ENCODE measurements around the gene ETV3L. TPM values are rescaled to one million over a fixed set of nuclear protein-coding genes. Genes with fewer than 3 reads are reported as not detected.

ETV3L gene
- total RNA-seq, 1 experiment from 2014 or later, result not detected

- Histone ChIP-seq H3K27ac (no peak overlapping the region), H3K9me3 (replicated peaks) (no peaks in the 10 kb centered on the region), H3K36me3 (0 out of 2 replicates have a peak, but pooled peaks cover 4% of the 10 kb centered on the region), H3K4me3 (no peak overlapping the region), H3K4me1 (replicated peaks) (no peaks in the 10 kb centered on the region), H3K27me3 (replicated peaks) (no peaks in the 10 kb centered on the region; the same call in 1 of the 2 replicates)
- DNase-seq (ENCODE audit: low read depth in 1 of 2, low spot score in 2 of 2), result no peak
Observed at GRCh38 chr1:157116737-157117103, 17.1 kb upstream of the ETV3L start.

GRCh38 chr1:157115851-157116736 lies 16.5 kb upstream of the ETV3L start:
- no peaks in the 10 kb centered on the region for H3K9me3 ChIP-seq (replicated peaks)
- no peaks in the 10 kb centered on the region; the same call in 1 of the 2 replicates for H3K27me3 ChIP-seq (replicated peaks)
- DNase-seq (ENCODE audit: low read depth in 1 of 2, low spot score in 2 of 2), result peak in 1 of 2 experiments; percentile 32
- no peak overlapping the region for H3K4me3 ChIP-seq
- no peaks in the 10 kb centered on the region for H3K36me3 ChIP-seq
- no peak overlapping the region for H3K27ac ChIP-seq
- no peaks in the 10 kb centered on the region for H3K4me1 ChIP-seq (replicated peaks)

- peak in 1 of 2 experiments; percentile 31 for DNase-seq (ENCODE audit: low read depth in 1 of 2, low spot score in 2 of 2)
- no peaks in the 10 kb centered on the region for H3K4me1 ChIP-seq (replicated peaks)
- no peak overlapping the region for H3K4me3 ChIP-seq
- H3K36me3 ChIP-seq, result no peaks in the 10 kb centered on the region
- H3K27me3 ChIP-seq (replicated peaks), result no peaks in the 10 kb centered on the region; the same call in 1 of the 2 replicates
- no peak overlapping the region for H3K27ac ChIP-seq
- no peaks in the 10 kb centered on the region for H3K9me3 ChIP-seq (replicated peaks)
Observed at GRCh38 chr1:157115429-157115838, 15.8 kb upstream of the ETV3L start.

GRCh38 chr1:157114183-157115121 lies 14.8 kb upstream of the ETV3L start:
- Histone ChIP-seq H3K9me3 (replicated peaks) (no peaks in the 10 kb centered on the region), H3K4me1 (replicated peaks) (no peaks in the 10 kb centered on the region), H3K27me3 (replicated peaks) (no peaks in the 10 kb centered on the region; the same call in 1 of the 2 replicates), H3K4me3 (no peak overlapping the region), H3K27ac (no peak overlapping the region), H3K36me3 (no peaks in the 10 kb centered on the region)
- peak in 1 of 2 experiments; percentile 25 for DNase-seq (ENCODE audit: low read depth in 1 of 2, low spot score in 2 of 2)

GRCh38 chr1:157113631-157114030 lies 14.0 kb upstream of the ETV3L start:
- Histone ChIP-seq H3K27me3 (replicated peaks) (no peaks in the 10 kb centered on the region; the same call in 1 of the 2 replicates), H3K9me3 (replicated peaks) (no peaks in the 10 kb centered on the region), H3K4me3 (no peak overlapping the region), H3K36me3 (no peaks in the 10 kb centered on the region), H3K4me1 (replicated peaks) (no peaks in the 10 kb centered on the region), H3K27ac (no peak overlapping the region)
- no peak for DNase-seq (ENCODE audit: low read depth in 1 of 2, low spot score in 2 of 2)

- Histone ChIP-seq H3K36me3 (no peaks in the 10 kb centered on the region), H3K27me3 (replicated peaks) (no peaks in the 10 kb centered on the region; the same call in 1 of the 2 replicates), H3K4me3 (no peak overlapping the region), H3K9me3 (replicated peaks) (no peaks in the 10 kb centered on the region), H3K4me1 (replicated peaks) (no peaks in the 10 kb centered on the region), H3K27ac (no peak overlapping the region)
- DNase-seq (ENCODE audit: low read depth in 1 of 2, low spot score in 2 of 2), result no peak
Observed at GRCh38 chr1:157113106-157113505, 13.5 kb upstream of the ETV3L start.

GRCh38 chr1:157112186-157112867 lies 12.7 kb upstream of the ETV3L start:
- DNase-seq (ENCODE audit: low read depth in 1 of 2, low spot score in 2 of 2), result no peak
- H3K4me3 ChIP-seq, result no peak overlapping the region
- no peaks in the 10 kb centered on the region for H3K9me3 ChIP-seq (replicated peaks)
- H3K36me3 ChIP-seq, result no peaks in the 10 kb centered on the region
- H3K27ac ChIP-seq, result no peak overlapping the region
- no peaks in the 10 kb centered on the region; the same call in 1 of the 2 replicates for H3K27me3 ChIP-seq (replicated peaks)
- H3K4me1 ChIP-seq (replicated peaks), result no peaks in the 10 kb centered on the region

- Histone ChIP-seq H3K36me3 (no peaks in the 10 kb centered on the region), H3K27ac (no peak overlapping the region), H3K9me3 (replicated peaks) (no peaks in the 10 kb centered on the region), H3K4me3 (no peak overlapping the region), H3K4me1 (replicated peaks) (peaks cover 5% of the 10 kb centered on the region), H3K27me3 (replicated peaks) (no peaks in the 10 kb centered on the region; the same call in 1 of the 2 replicates)
- no peak for DNase-seq (ENCODE audit: low read depth in 1 of 2, low spot score in 2 of 2)
Observed at GRCh38 chr1:157111396-157112165, 12.0 kb upstream of the ETV3L start.

- H3K9me3 ChIP-seq (replicated peaks), result no peaks in the 10 kb centered on the region
- no peaks in the 10 kb centered on the region; the same call in 1 of the 2 replicates for H3K27me3 ChIP-seq (replicated peaks)
- peaks cover 12% of the 10 kb centered on the region for H3K4me1 ChIP-seq (replicated peaks)
- H3K36me3 ChIP-seq, result no peaks in the 10 kb centered on the region
- DNase-seq (ENCODE audit: low read depth in 1 of 2, low spot score in 2 of 2), result no peak
- H3K27ac ChIP-seq, result no peak overlapping the region
- no peak overlapping the region for H3K4me3 ChIP-seq
Observed at GRCh38 chr1:157110686-157111085, 11.1 kb upstream of the ETV3L start.

- Histone ChIP-seq H3K9me3 (replicated peaks) (no peaks in the 10 kb centered on the region), H3K4me1 (replicated peaks) (peaks cover 12% of the 10 kb centered on the region), H3K36me3 (no peaks in the 10 kb centered on the region), H3K27ac (no peak overlapping the region), H3K4me3 (no peak overlapping the region), H3K27me3 (replicated peaks) (no peaks in the 10 kb centered on the region; the same call in 1 of the 2 replicates)
- no peak for DNase-seq (ENCODE audit: low read depth in 1 of 2, low spot score in 2 of 2)
Observed at GRCh38 chr1:157110003-157110402, 10.4 kb upstream of the ETV3L start.

GRCh38 chr1:157108448-157108847 lies 8.8 kb upstream of the ETV3L start:
- Histone ChIP-seq H3K9me3 (replicated peaks) (no peaks in the 10 kb centered on the region), H3K27ac (no peak overlapping the region), H3K4me3 (no peak overlapping the region), H3K4me1 (replicated peaks) (peaks cover 12% of the 10 kb centered on the region), H3K27me3 (replicated peaks) (no peaks in the 10 kb centered on the region; the same call in 1 of the 2 replicates), H3K36me3 (no peaks in the 10 kb centered on the region)
- no peak for DNase-seq (ENCODE audit: low read depth in 1 of 2, low spot score in 2 of 2)

- no peak overlapping the region for H3K4me3 ChIP-seq
- no peak overlapping the region for H3K27ac ChIP-seq
- peaks cover 12% of the 10 kb centered on the region for H3K4me1 ChIP-seq (replicated peaks)
- H3K27me3 ChIP-seq (replicated peaks), result no peaks in the 10 kb centered on the region
- H3K36me3 ChIP-seq, result no peaks in the 10 kb centered on the region
- H3K9me3 ChIP-seq (replicated peaks), result no peaks in the 10 kb centered on the region
- DNase-seq (ENCODE audit: low read depth in 1 of 2, low spot score in 2 of 2), result no peak
Observed at GRCh38 chr1:157107702-157108101, 8.1 kb upstream of the ETV3L start.

Measured in SJSA1 (cell line).